ENCODE results near the gene PRKCH.

PRKCH gene

DNA sequence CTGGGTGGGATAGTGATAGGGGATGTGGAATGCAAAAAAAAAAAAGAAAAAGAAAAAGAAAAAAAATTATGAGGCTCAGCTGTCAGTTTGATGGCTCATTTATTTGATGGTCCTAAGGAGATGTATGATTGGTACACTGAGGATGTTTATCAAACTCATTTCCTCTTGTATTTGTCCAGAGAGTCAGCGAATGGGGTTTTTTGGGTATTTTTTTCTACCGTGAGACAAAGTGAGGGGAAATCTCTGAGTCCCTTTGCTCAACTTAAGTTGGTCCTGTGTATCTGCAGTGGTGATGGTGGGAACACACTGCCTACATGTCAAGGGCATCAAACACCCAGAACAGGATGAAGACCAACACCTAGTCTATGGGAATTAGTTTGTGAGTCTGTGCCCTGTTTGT lies 197.0 kb downstream of the PRKCH start:
- no peak overlapping the region for H2BK12ac ChIP-seq (ENCODE audit: low read length)
- no peak overlapping the region for H2BK15ac ChIP-seq (ENCODE audit: low read length)
- no peak overlapping the region for H2BK120ac ChIP-seq (ENCODE audit: low read depth, low read length)
- no peak overlapping the region for H3K4ac ChIP-seq (ENCODE audit: low read length)
- peaks cover 0 to 3% (median 0%) of the 10 kb centered on the region in 3 experiments for H3K27me3 ChIP-seq (ENCODE audit: control insufficient read depth in 3 of 3, insufficient read depth in 3 of 3, low read depth in 1 of 3, low read length in 3 of 3)
- no peak overlapping the region for H3K9ac ChIP-seq (ENCODE audit: low read depth, low read length, poor library complexity)
- H3K36me3 ChIP-seq (replicated peaks in 1 of 2; ENCODE audit: control insufficient read depth in 2 of 2, insufficient read depth in 2 of 2, low read length in 2 of 2) = no peaks in the 10 kb centered on the region
- no peaks in the 10 kb centered on the region for H3K4me1 ChIP-seq (ENCODE audit: control insufficient read depth in 2 of 2, insufficient read depth in 1 of 2, low read depth in 1 of 2, low read length in 2 of 2)
- no peak overlapping the region for H4K91ac ChIP-seq (ENCODE audit: low read depth, low read length, poor library complexity)
- no peak overlapping the region for H3K18ac ChIP-seq (ENCODE audit: low read length)
- H4K8ac ChIP-seq (ENCODE audit: low read depth, low read length) = no peak overlapping the region
- no CpG with 5 or more reads among the region's 2 CpGs for WGBS, 2 donors (ENCODE audit: extremely low coverage in 2 of 2, insufficient read length in 2 of 2, insufficient replicate concordance in 1 of 2)
- H3K79me1 ChIP-seq (ENCODE audit: low read depth, low read length) = no peaks in the 10 kb centered on the region
- no peak overlapping the region for H3K27ac ChIP-seq (replicated peaks; ENCODE audit: low read length)
- no peak overlapping the region for H3K4me2 ChIP-seq (ENCODE audit: insufficient read depth, low read length, poor library complexity, severe bottlenecking)
- H3K9me3 ChIP-seq (replicated peaks in 1 of 2; ENCODE audit: control insufficient read depth in 2 of 2, insufficient read depth in 1 of 2, low read depth in 1 of 2, low read length in 2 of 2) = no peaks in the 10 kb centered on the region
- H3K4me3 ChIP-seq (ENCODE audit: low read length in 2 of 2) = no peak overlapping the region
- H2AFZ ChIP-seq (ENCODE audit: low read length) = no peak overlapping the region
- no peak for DNase-seq (ENCODE audit: low spot score)
- H2BK5ac ChIP-seq (ENCODE audit: low read length) = no peak overlapping the region
- H3K14ac ChIP-seq (ENCODE audit: low read length) = no peak overlapping the region
- H2AK5ac ChIP-seq (ENCODE audit: low read depth, low read length) = no peak overlapping the region
- H3K23ac ChIP-seq (ENCODE audit: low read depth, low read length, poor library complexity) = no peak overlapping the region

DNA sequence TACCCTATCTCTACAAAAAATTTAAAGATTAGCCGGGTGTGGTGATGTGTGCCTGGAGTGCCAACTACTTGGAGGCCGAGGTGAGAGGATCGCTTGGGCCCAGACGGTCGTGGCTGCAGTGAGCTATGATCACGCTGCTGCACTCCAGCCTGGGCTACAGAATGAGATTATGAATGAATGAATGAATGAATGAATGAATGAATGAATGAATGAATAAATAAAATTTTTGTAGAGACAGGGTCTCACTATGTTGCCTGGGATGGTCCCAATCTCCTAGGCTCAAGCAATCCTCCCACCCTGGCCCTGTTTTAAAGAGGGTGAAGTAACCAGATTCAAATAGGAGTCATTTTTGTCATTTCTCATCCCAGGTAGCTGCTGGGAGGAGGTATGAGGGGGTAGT lies 197.7 kb downstream of the PRKCH start:
- Histone ChIP-seq H4K91ac (ENCODE audit: low read depth, low read length, poor library complexity) (no peak overlapping the region), H2BK15ac (ENCODE audit: low read length) (no peak overlapping the region), H3K18ac (ENCODE audit: low read length) (no peak overlapping the region), H2BK12ac (ENCODE audit: low read length) (no peak overlapping the region), H2BK5ac (ENCODE audit: low read length) (no peak overlapping the region), H3K27ac (replicated peaks; ENCODE audit: low read length) (no peak overlapping the region), H2BK120ac (ENCODE audit: low read depth, low read length) (no peak overlapping the region), H3K4ac (ENCODE audit: low read length) (no peak overlapping the region), H3K14ac (ENCODE audit: low read length) (no peak overlapping the region), H3K4me3 (ENCODE audit: low read length in 2 of 2) (no peak overlapping the region), H3K23ac (ENCODE audit: low read depth, low read length, poor library complexity) (no peak overlapping the region), H3K36me3 (replicated peaks in 1 of 2; ENCODE audit: control insufficient read depth in 2 of 2, insufficient read depth in 2 of 2, low read length in 2 of 2) (no peaks in the 10 kb centered on the region), H3K27me3 (ENCODE audit: control insufficient read depth in 3 of 3, insufficient read depth in 3 of 3, low read depth in 1 of 3, low read length in 3 of 3) (peaks cover 0 to 3% (median 0%) of the 10 kb centered on the region in 3 experiments), H2AK5ac (ENCODE audit: low read depth, low read length) (no peak overlapping the region), H2AFZ (ENCODE audit: low read length) (no peak overlapping the region), H4K8ac (ENCODE audit: low read depth, low read length) (no peak overlapping the region), H3K9me3 (replicated peaks in 1 of 2; ENCODE audit: control insufficient read depth in 2 of 2, insufficient read depth in 1 of 2, low read depth in 1 of 2, low read length in 2 of 2) (no peaks in the 10 kb centered on the region), H3K79me1 (ENCODE audit: low read depth, low read length) (no peaks in the 10 kb centered on the region), H3K4me2 (ENCODE audit: insufficient read depth, low read length, poor library complexity, severe bottlenecking) (no peak overlapping the region), H3K4me1 (ENCODE audit: control insufficient read depth in 2 of 2, insufficient read depth in 1 of 2, low read depth in 1 of 2, low read length in 2 of 2) (peaks cover 0 to 2% of the 10 kb centered on the region in 2 donors), H3K9ac (ENCODE audit: low read depth, low read length, poor library complexity) (no peak overlapping the region)
- DNase-seq (ENCODE audit: low spot score) = no peak
- no CpG with 5 or more reads among the region's 6 CpGs for WGBS, 2 donors (ENCODE audit: extremely low coverage in 2 of 2, insufficient read length in 2 of 2, insufficient replicate concordance in 1 of 2)

DNA sequence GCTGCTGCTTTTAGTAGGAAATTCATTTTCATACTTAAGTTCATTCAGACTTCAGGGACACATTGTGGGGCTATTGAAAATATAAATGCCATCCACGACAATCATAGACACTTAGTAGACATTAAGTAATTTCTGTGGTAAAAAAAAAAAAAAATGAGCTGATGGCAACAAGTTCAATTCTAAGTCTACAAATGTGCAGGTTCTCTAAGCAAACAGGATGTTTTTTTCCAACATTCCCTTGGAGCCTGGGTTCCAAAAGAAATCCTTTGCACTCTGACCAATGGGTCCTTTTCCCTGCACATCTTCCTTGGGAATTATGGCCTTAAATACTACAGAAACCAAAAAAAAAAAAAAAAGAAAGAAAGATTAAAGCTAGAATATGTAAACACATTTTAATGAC lies 198.4 kb downstream of the PRKCH start:
- Histone ChIP-seq H2AFZ (ENCODE audit: low read length) (no peak overlapping the region), H2BK15ac (ENCODE audit: low read length) (no peak overlapping the region), H3K4me3 (ENCODE audit: low read length in 2 of 2) (no peak overlapping the region), H2BK120ac (ENCODE audit: low read depth, low read length) (no peak overlapping the region), H2BK12ac (ENCODE audit: low read length) (no peak overlapping the region), H3K4ac (ENCODE audit: low read length) (no peak overlapping the region), H3K27ac (replicated peaks; ENCODE audit: low read length) (no peak overlapping the region), H4K8ac (ENCODE audit: low read depth, low read length) (no peak overlapping the region), H3K79me1 (ENCODE audit: low read depth, low read length) (no peaks in the 10 kb centered on the region), H4K91ac (ENCODE audit: low read depth, low read length, poor library complexity) (no peak overlapping the region), H3K14ac (ENCODE audit: low read length) (no peak overlapping the region), H3K18ac (ENCODE audit: low read length) (no peak overlapping the region), H3K4me2 (ENCODE audit: insufficient read depth, low read length, poor library complexity, severe bottlenecking) (no peak overlapping the region), H2BK5ac (ENCODE audit: low read length) (no peak overlapping the region), H3K23ac (ENCODE audit: low read depth, low read length, poor library complexity) (no peak overlapping the region), H2AK5ac (ENCODE audit: low read depth, low read length) (no peak overlapping the region), H3K27me3 (ENCODE audit: control insufficient read depth in 3 of 3, insufficient read depth in 3 of 3, low read depth in 1 of 3, low read length in 3 of 3) (peaks cover 0 to 3% (median 0%) of the 10 kb centered on the region in 3 experiments), H3K9ac (ENCODE audit: low read depth, low read length, poor library complexity) (no peak overlapping the region), H3K9me3 (replicated peaks in 1 of 2; ENCODE audit: control insufficient read depth in 2 of 2, insufficient read depth in 1 of 2, low read depth in 1 of 2, low read length in 2 of 2) (no peaks in the 10 kb centered on the region), H3K4me1 (ENCODE audit: control insufficient read depth in 2 of 2, insufficient read depth in 1 of 2, low read depth in 1 of 2, low read length in 2 of 2) (peaks cover 5% of the 10 kb centered on the region in 2 donors), H3K36me3 (replicated peaks in 1 of 2; ENCODE audit: control insufficient read depth in 2 of 2, insufficient read depth in 2 of 2, low read length in 2 of 2) (no peaks in the 10 kb centered on the region)
- DNase-seq (ENCODE audit: low spot score) = no peak
- no CpG with 5 or more reads among the region's 1 CpG for WGBS, 2 donors (ENCODE audit: extremely low coverage in 2 of 2, insufficient read length in 2 of 2, insufficient replicate concordance in 1 of 2)

DNA sequence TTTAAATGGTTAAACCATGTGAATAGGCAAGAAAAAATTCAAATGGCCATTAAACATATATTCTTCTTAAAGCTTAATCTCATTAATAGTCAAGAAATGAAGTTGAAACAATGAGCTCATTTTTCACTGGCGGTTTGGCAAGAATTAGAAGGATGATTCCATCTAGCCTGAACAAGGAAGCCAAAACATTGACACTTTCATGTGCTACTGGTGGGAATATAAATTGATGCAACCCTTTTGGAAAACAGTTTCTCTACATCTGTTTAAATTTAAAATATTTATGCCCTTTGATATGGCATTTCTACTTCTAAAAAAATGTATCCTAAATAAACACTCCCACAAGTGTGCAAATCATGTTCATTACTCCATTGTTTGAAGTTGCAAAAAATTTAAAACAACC lies 199.2 kb downstream of the PRKCH start:
- Histone ChIP-seq H3K4ac (ENCODE audit: low read length) (no peak overlapping the region), H2BK5ac (ENCODE audit: low read length) (no peak overlapping the region), H2AFZ (ENCODE audit: low read length) (no peak overlapping the region), H3K36me3 (replicated peaks in 1 of 2; ENCODE audit: control insufficient read depth in 2 of 2, insufficient read depth in 2 of 2, low read length in 2 of 2) (no peaks in the 10 kb centered on the region), H3K9me3 (replicated peaks in 1 of 2; ENCODE audit: control insufficient read depth in 2 of 2, insufficient read depth in 1 of 2, low read depth in 1 of 2, low read length in 2 of 2) (no peaks in the 10 kb centered on the region), H3K4me1 (ENCODE audit: control insufficient read depth in 2 of 2, insufficient read depth in 1 of 2, low read depth in 1 of 2, low read length in 2 of 2) (peaks cover 5 to 7% of the 10 kb centered on the region in 2 donors), H3K27ac (replicated peaks; ENCODE audit: low read length) (no peak overlapping the region), H4K8ac (ENCODE audit: low read depth, low read length) (no peak overlapping the region), H3K14ac (ENCODE audit: low read length) (no peak overlapping the region), H2AK5ac (ENCODE audit: low read depth, low read length) (no peak overlapping the region), H2BK15ac (ENCODE audit: low read length) (no peak overlapping the region), H3K9ac (ENCODE audit: low read depth, low read length, poor library complexity) (no peak overlapping the region), H3K18ac (ENCODE audit: low read length) (no peak overlapping the region), H2BK12ac (ENCODE audit: low read length) (no peak overlapping the region), H3K23ac (ENCODE audit: low read depth, low read length, poor library complexity) (no peak overlapping the region), H3K4me2 (ENCODE audit: insufficient read depth, low read length, poor library complexity, severe bottlenecking) (no peak overlapping the region), H3K79me1 (ENCODE audit: low read depth, low read length) (no peaks in the 10 kb centered on the region), H2BK120ac (ENCODE audit: low read depth, low read length) (no peak overlapping the region), H3K4me3 (ENCODE audit: low read length in 2 of 2) (no peak overlapping the region), H4K91ac (ENCODE audit: low read depth, low read length, poor library complexity) (no peak overlapping the region), H3K27me3 (ENCODE audit: control insufficient read depth in 3 of 3, insufficient read depth in 3 of 3, low read depth in 1 of 3, low read length in 3 of 3) (peaks cover 0 to 3% (median 0%) of the 10 kb centered on the region in 3 experiments)
- DNase-seq (ENCODE audit: low spot score) = no peak
- no CpG with 5 or more reads among the region's 1 CpG for whole genome bisulfite sequencing, 2 donors (ENCODE audit: extremely low coverage in 2 of 2, insufficient read length in 2 of 2, insufficient replicate concordance in 1 of 2)

Measured in neuronal stem cell (in vitro differentiated cells).